Measurements from ENCODE around the gene DDIAS. TPM values are rescaled to one million over a fixed set of nuclear protein-coding genes. Genes with fewer than 3 reads are reported as not detected.

The DDIAS gene
- polyA plus RNA-seq, 1 experiment = 2.9 TPM

- Histone ChIP-seq H3K27ac (ENCODE audit: low read depth, low read length) (no peak overlapping the region), H3K9me3 (ENCODE audit: control insufficient read depth, insufficient read depth, low read length) (no peaks in the 10 kb centered on the region), H3K27me3 (ENCODE audit: control insufficient read depth, insufficient read depth, low read length) (no peaks in the 10 kb centered on the region), H3K4me3 (ENCODE audit: low read depth, low read length) (no peak overlapping the region)
- POLR2A ChIA-PET = no interaction called here
- CTCF ChIA-PET = interaction anchor here (0.9 to 2.5 kb wide), 2 partner anchors 21 to 22 kb away, joined by 3 to 13 read pairs; no protein-coding TSS in a partner anchor
- TF ChIP-seq CTCF (IDR thresholded peaks at IDR 0.05; ENCODE audit: low read depth, low read length) = no peak
- DNase-seq (ENCODE audit: low read depth, low spot score) = no peak
Measured at GRCh38 chr11:82889133-82890001, 12.2 kb upstream of the DDIAS start.

GRCh38 chr11:82890002-82890341 is 11.6 kb upstream of the DDIAS start:
- ChIA-PET POLR2A (no interaction called here), CTCF (interaction anchor here (0.9 to 2.5 kb wide), 2 partner anchors 21 to 22 kb away, joined by 3 to 13 read pairs; no protein-coding TSS in a partner anchor)
- no peak for TF ChIP-seq CTCF (IDR thresholded peaks at IDR 0.05; ENCODE audit: low read depth, low read length)

GRCh38 chr11:82890936-82891335 is 10.6 kb upstream of the DDIAS start:
- ChIA-PET POLR2A (no interaction called here), CTCF (interaction anchor here (2.5 kb wide), 1 partner anchor 23 kb away, joined by 13 read pairs; no protein-coding TSS in a partner anchor)
- no peaks in the 10 kb centered on the region for H3K27me3 ChIP-seq (ENCODE audit: control insufficient read depth, insufficient read depth, low read length)
- H3K4me3 ChIP-seq (ENCODE audit: low read depth, low read length) = no peak overlapping the region
- TF ChIP-seq CTCF (IDR thresholded peaks at IDR 0.05; ENCODE audit: low read depth, low read length) = no peak
- DNase-seq (ENCODE audit: low read depth, low spot score) = no peak
- H3K9me3 ChIP-seq (ENCODE audit: control insufficient read depth, insufficient read depth, low read length) = no peaks in the 10 kb centered on the region
- no peak overlapping the region for H3K27ac ChIP-seq (ENCODE audit: low read depth, low read length)

More at GRCh38 chr11:82890002-82890341, 11.6 kb upstream of the DDIAS start:
- no peaks in the 10 kb centered on the region for H3K9me3 ChIP-seq (ENCODE audit: control insufficient read depth, insufficient read depth, low read length)
- H3K27me3 ChIP-seq (ENCODE audit: control insufficient read depth, insufficient read depth, low read length) = no peaks in the 10 kb centered on the region
- no peak overlapping the region for H3K4me3 ChIP-seq (ENCODE audit: low read depth, low read length)
- no peak for DNase-seq (ENCODE audit: low read depth, low spot score)
- no peak overlapping the region for H3K27ac ChIP-seq (ENCODE audit: low read depth, low read length)

- TF ChIP-seq CTCF (IDR thresholded peaks at IDR 0.05; ENCODE audit: low read depth, low read length) = no peak
- Histone ChIP-seq H3K4me3 (ENCODE audit: low read depth, low read length) (no peak overlapping the region), H3K27ac (ENCODE audit: low read depth, low read length) (no peak overlapping the region), H3K27me3 (ENCODE audit: control insufficient read depth, insufficient read depth, low read length) (no peaks in the 10 kb centered on the region), H3K9me3 (ENCODE audit: control insufficient read depth, insufficient read depth, low read length) (no peaks in the 10 kb centered on the region)
- DNase-seq (ENCODE audit: low read depth, low spot score) = no peak
- ChIA-PET CTCF (interaction anchor here (0.6 to 4.6 kb wide), 2 partner anchors 25 to 277 kb away, joined by 3 to 21 read pairs; no protein-coding TSS in a partner anchor), POLR2A (no interaction called here)
Measured at GRCh38 chr11:82892611-82893169, 8.8 kb upstream of the DDIAS start.

Measured in AG04450 (cell line).